ENCODE results near the gene RRN3.

GRCh38 chr16:15037745-15038144, 56.3 kb downstream of the RRN3 start:
- no peak for TF ChIP-seq POLR2A (IDR thresholded peaks at IDR 0.05; ENCODE audit: low read depth, low read length)
- TF ChIP-seq POLR2AphosphoS5 (IDR thresholded peaks at IDR 0.05; ENCODE audit: low read depth, low read length), result no peak
- no peak for TF ChIP-seq TAF1 (IDR thresholded peaks at IDR 0.05; ENCODE audit: low read depth, low read length)
- no peak for TF ChIP-seq SPI1 (IDR thresholded peaks at IDR 0.05; ENCODE audit: low read depth, low read length)
- TF ChIP-seq PAX5 (IDR thresholded peaks at IDR 0.05; ENCODE audit: insufficient read depth, low read length, severe bottlenecking), result no peak
- TF ChIP-seq POU2F2 (IDR thresholded peaks at IDR 0.05; ENCODE audit: low read depth, low read length), result no peak

Data from GM12891 (cell line).